Astrocyte (in vitro differentiated cells and primary cell): ENCODE results near the gene FMN2. TPM values are rescaled to one million over a fixed set of nuclear protein-coding genes. Genes with fewer than 3 reads are reported as not detected.

Experiments
- DNase-seq: peaks from one replicate; pipeline ENCODE4 v3.0.0-alpha.2; 2010; ENCODE audit warnings: low read depth
- FAIRE-seq: peaks from 2 replicates; lab custom pipeline; 2011; peaks lifted over from hg19 to GRCh38; lab: Jason Lieb, UNC
- H2AFZ ChIP-seq: 2 replicates; pipeline ENCODE4 v1.6.0; 2012; ENCODE audit warnings: low read depth, low read length, inconsistent platforms
- H3K27ac ChIP-seq: 2 replicates; pipeline ENCODE4 v1.5.1; 2011; ENCODE audit warnings: low read depth, low read length, inconsistent platforms
- H3K27me3 ChIP-seq: 2 replicates; pipeline ENCODE4 v1.6.0; 2011; ENCODE audit warnings: low read length, inconsistent platforms; ENCODE audit not compliant: insufficient read depth
- H3K36me3 ChIP-seq: 2 replicates; pipeline ENCODE4 v1.5.1; 2011; ENCODE audit warnings: low read length, inconsistent platforms; ENCODE audit not compliant: insufficient read depth
- H3K4me1 ChIP-seq: 2 replicates; pipeline ENCODE4 v1.5.1; 2011; ENCODE audit warnings: low read length, inconsistent platforms; ENCODE audit not compliant: insufficient read depth
- H3K4me2 ChIP-seq: 2 replicates; pipeline ENCODE4 v1.6.0; 2012; ENCODE audit warnings: low read length, inconsistent platforms
- H3K4me3 ChIP-seq: 2 replicates; pipeline ENCODE4 v1.5.1; 2011; ENCODE audit warnings: low read depth, mild to moderate bottlenecking, low read length, inconsistent platforms; ENCODE audit not compliant: insufficient read depth
- H3K79me2 ChIP-seq: 2 replicates; pipeline ENCODE4 v1.6.0; 2012; ENCODE audit warnings: mild to moderate bottlenecking, low read length, inconsistent platforms; ENCODE audit not compliant: insufficient read depth
- H3K9ac ChIP-seq: 2 replicates; pipeline ENCODE4 v1.6.0; 2012; ENCODE audit warnings: mild to moderate bottlenecking, low read length, inconsistent platforms
- H3K9me3 ChIP-seq: 2 replicates; pipeline ENCODE4 v1.5.1; 2012; ENCODE audit warnings: low read depth, mild to moderate bottlenecking, low read length, inconsistent platforms; ENCODE audit not compliant: insufficient read depth
- H4K20me1 ChIP-seq: 2 replicates; pipeline ENCODE4 v1.6.0; 2012; ENCODE audit warnings: low read length, inconsistent platforms; ENCODE audit not compliant: insufficient read depth
- H3K27ac Mint-ChIP-seq: one replicate; pipeline ENCODE4 v1.8.0; 2021; ENCODE audit warnings: mild to moderate bottlenecking, mixed read lengths; ENCODE audit not compliant: unreplicated experiment
- H3K27me3 Mint-ChIP-seq: one replicate; pipeline ENCODE4 v1.8.0; 2021; ENCODE audit warnings: low read depth, mixed read lengths; ENCODE audit not compliant: unreplicated experiment
- H3K36me3 Mint-ChIP-seq: one replicate; pipeline ENCODE4 v1.8.0; 2021; ENCODE audit warnings: low read depth, mixed read lengths; ENCODE audit not compliant: unreplicated experiment
- H3K4me1 Mint-ChIP-seq: one replicate; pipeline ENCODE4 v1.8.0; 2021; ENCODE audit warnings: low read depth, mixed read lengths; ENCODE audit not compliant: unreplicated experiment
- H3K4me3 Mint-ChIP-seq: one replicate; pipeline ENCODE4 v1.8.0; 2021; ENCODE audit warnings: mild to moderate bottlenecking, moderate library complexity, mixed read lengths; ENCODE audit not compliant: unreplicated experiment
- H3K9me3 Mint-ChIP-seq: one replicate; pipeline ENCODE4 v1.8.0; 2021; ENCODE audit warnings: mild to moderate bottlenecking, mixed read lengths; ENCODE audit not compliant: unreplicated experiment
- EZH2 ChIP-seq: IDR thresholded peaks from 2 replicates; pipeline ENCODE4 v1.6.1; 2012; ENCODE audit warnings: mild to moderate bottlenecking, low read length, inconsistent platforms; ENCODE audit not compliant: insufficient read depth
- total RNA-seq: library from RNA; stranded (reverse); gene quantifications from 2 replicates; pipeline ENCODE4 v1.2.1, GENCODE V29; 2021
- TF ChIP-seq, protein P1 (sequence below): IDR thresholded peaks from 2 replicates; pipeline ENCODE4 v1.5.1; 2011; ENCODE audit warnings: low read depth, mild to moderate bottlenecking, inconsistent platforms, low read length, moderate library complexity; ENCODE audit not compliant: insufficient read depth

The FMN2 gene
- total RNA-seq, 1 donor from 2014 or later: 2.4 TPM

DNA sequence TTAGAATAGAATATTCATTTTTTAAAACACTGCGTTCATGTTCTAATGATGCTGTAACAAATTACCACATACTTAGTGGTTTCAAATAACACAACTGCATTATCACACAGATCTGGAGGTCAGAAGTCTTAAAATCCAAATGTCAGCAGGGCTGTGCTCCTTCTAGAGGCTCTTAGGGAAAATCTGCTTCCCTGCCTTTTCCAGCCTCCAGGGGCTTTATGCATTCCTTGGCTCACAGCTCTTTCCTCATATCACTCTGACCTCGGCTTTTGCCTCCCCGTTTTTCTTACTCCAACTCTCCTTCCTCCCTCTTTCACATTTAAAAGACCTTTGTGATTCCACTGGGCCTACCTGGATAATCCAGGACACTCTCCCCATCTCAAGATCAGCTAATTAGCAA is 18.6 kb upstream of the FMN2 start:
- Histone ChIP-seq H4K20me1 (no peaks in the 10 kb centered on the region), H2AFZ (no peak overlapping the region), H3K9ac (no peak overlapping the region), H3K4me3 (no peak overlapping the region), H3K4me1 (no peaks in the 10 kb centered on the region), H3K79me2 (no peaks in the 10 kb centered on the region), H3K27me3 (no peaks in the 10 kb centered on the region), H3K4me2 (no peak overlapping the region), H3K27ac (no peak overlapping the region), H3K36me3 (no peaks in the 10 kb centered on the region), H3K9me3 (no peaks in the 10 kb centered on the region)
- DNase-seq (no peak), FAIRE-seq (no peak)
- Mint-ChIP-seq H3K27me3 (no peaks in the 10 kb centered on the region), H3K27ac (no peak overlapping the region), H3K4me1 (no peaks in the 10 kb centered on the region), H3K9me3 (no peaks in the 10 kb centered on the region), H3K36me3 (no peaks in the 10 kb centered on the region), H3K4me3 (no peak overlapping the region)
- TF ChIP-seq, protein P1, sequence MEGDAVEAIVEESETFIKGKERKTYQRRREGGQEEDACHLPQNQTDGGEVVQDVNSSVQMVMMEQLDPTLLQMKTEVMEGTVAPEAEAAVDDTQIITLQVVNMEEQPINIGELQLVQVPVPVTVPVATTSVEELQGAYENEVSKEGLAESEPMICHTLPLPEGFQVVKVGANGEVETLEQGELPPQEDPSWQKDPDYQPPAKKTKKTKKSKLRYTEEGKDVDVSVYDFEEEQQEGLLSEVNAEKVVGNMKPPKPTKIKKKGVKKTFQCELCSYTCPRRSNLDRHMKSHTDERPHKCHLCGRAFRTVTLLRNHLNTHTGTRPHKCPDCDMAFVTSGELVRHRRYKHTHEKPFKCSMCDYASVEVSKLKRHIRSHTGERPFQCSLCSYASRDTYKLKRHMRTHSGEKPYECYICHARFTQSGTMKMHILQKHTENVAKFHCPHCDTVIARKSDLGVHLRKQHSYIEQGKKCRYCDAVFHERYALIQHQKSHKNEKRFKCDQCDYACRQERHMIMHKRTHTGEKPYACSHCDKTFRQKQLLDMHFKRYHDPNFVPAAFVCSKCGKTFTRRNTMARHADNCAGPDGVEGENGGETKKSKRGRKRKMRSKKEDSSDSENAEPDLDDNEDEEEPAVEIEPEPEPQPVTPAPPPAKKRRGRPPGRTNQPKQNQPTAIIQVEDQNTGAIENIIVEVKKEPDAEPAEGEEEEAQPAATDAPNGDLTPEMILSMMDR: no peak
- no peak for TF ChIP-seq EZH2

DNA sequence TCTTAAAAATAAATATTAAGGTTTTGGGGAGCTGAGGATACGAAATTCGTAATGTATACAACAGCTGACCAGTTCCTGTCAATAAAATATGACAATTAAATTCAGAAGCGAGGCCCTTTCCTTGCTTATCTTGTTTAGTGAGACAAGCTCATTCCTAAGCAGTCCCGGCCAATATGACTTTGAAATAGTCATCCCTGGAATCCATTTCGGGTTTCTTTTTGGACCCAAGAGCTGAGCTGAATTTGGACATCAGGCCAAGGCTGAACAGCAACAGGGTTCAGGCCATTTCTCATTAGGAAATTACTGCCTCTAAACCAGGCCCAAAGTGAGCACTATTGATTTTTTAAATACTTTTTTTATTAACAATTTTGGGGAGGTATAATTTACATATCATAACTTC is 17.3 kb upstream of the FMN2 start:
- no peak for FAIRE-seq
- Histone ChIP-seq H3K4me1 (no peaks in the 10 kb centered on the region), H3K79me2 (no peaks in the 10 kb centered on the region), H3K36me3 (no peaks in the 10 kb centered on the region), H3K9ac (no peak overlapping the region), H3K4me3 (no peak overlapping the region), H4K20me1 (no peaks in the 10 kb centered on the region), H3K27me3 (no peaks in the 10 kb centered on the region), H2AFZ (no peak overlapping the region), H3K27ac (no peak overlapping the region), H3K4me2 (no peak overlapping the region), H3K9me3 (no peaks in the 10 kb centered on the region)
- H3K9me3 Mint-ChIP-seq: peaks cover 3% of the 10 kb centered on the region
- no peak for DNase-seq
- H3K36me3 Mint-ChIP-seq: no peaks in the 10 kb centered on the region
- H3K4me3 Mint-ChIP-seq: no peak overlapping the region
- no peak overlapping the region for H3K27ac Mint-ChIP-seq
- H3K4me1 Mint-ChIP-seq: no peaks in the 10 kb centered on the region
- H3K27me3 Mint-ChIP-seq: no peaks in the 10 kb centered on the region
- TF ChIP-seq EZH2: no peak
- TF ChIP-seq, protein P1: no peak

GRCh38 chr1:240074908-240075307 is 16.8 kb upstream of the FMN2 start:
- Histone ChIP-seq H3K36me3 (no peaks in the 10 kb centered on the region), H3K27me3 (no peaks in the 10 kb centered on the region), H3K4me3 (no peak overlapping the region), H3K27ac (no peak overlapping the region), H3K4me1 (no peaks in the 10 kb centered on the region), H3K79me2 (no peaks in the 10 kb centered on the region), H4K20me1 (no peaks in the 10 kb centered on the region), H3K4me2 (no peak overlapping the region), H2AFZ (no peak overlapping the region), H3K9me3 (no peaks in the 10 kb centered on the region), H3K9ac (no peak overlapping the region)
- Mint-ChIP-seq H3K4me3 (no peak overlapping the region), H3K9me3 (peaks cover 3% of the 10 kb centered on the region), H3K27me3 (no peaks in the 10 kb centered on the region), H3K27ac (no peak overlapping the region), H3K4me1 (no peaks in the 10 kb centered on the region), H3K36me3 (no peaks in the 10 kb centered on the region)
- TF ChIP-seq, protein P1: no peak
- no peak for TF ChIP-seq EZH2
- DNase-seq (no peak), FAIRE-seq (no peak)
